ENCODE measurements around the gene NUBP2. TPM values are rescaled to one million over a fixed set of nuclear protein-coding genes. Genes with fewer than 3 reads are reported as not detected.

The NUBP2 gene
- total RNA-seq, 2 donors from 2014 or later = 61.1 to 61.5 TPM

DNA sequence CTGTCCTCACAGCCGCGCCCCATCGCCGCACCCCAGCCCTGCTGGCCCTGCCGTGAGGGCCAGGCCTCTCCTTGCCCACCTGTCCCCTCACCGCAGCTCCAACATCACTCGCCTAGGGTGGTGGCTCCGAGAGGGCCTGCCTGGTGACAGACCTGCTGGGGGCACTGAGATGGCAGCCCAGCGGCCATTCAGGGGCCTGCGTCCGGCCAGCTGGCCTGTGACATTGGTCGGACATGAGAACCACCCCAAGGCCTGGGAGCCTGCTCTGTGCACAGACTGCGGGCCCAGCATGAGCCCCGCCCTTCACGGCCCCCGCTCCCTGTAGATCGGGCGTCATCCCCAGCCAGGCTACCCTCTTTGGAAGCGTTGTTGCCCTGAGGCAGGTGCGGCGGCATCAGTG is 23.2 kb upstream of the NUBP2 start:
- no peaks in the 10 kb centered on the region for H3K9me3 ChIP-seq (ENCODE audit: control insufficient read depth, low read length)
- H3K9ac ChIP-seq (ENCODE audit: extremely low read depth, low read length, poor library complexity, severe bottlenecking) = no peak overlapping the region
- Mint-ChIP-seq H3K27ac (no peak overlapping the region), H3K36me3 (ENCODE audit: low read depth) (peaks cover 18% of the 10 kb centered on the region), H3K4me1 (no peaks in the 10 kb centered on the region), H3K9me3 (no peaks in the 10 kb centered on the region), H3K4me3 (no peak overlapping the region), H3K27me3 (ENCODE audit: insufficient read depth) (no peaks in the 10 kb centered on the region)
- H3K36me3 ChIP-seq (ENCODE audit: control insufficient read depth, insufficient read depth, low read length) = peaks cover 18% of the 10 kb centered on the region
- H3K27ac ChIP-seq (ENCODE audit: low read depth, low read length) = no peak overlapping the region
- H3K27me3 ChIP-seq (ENCODE audit: control insufficient read depth, insufficient read depth, low read length, poor library complexity, severe bottlenecking) = no peaks in the 10 kb centered on the region
- H3K4me1 ChIP-seq (ENCODE audit: control insufficient read depth, insufficient read depth, low read length) = no peaks in the 10 kb centered on the region
- WGBS, 2 experiments (ENCODE audit: insufficient coverage in 1 of 2, insufficient read length in 1 of 2) = 93 to 96% methylated on average over 13 to 21 of the region's 21 CpGs
- H3K4me3 ChIP-seq (ENCODE audit: low read length) = no peak overlapping the region
- DNase-seq = no peak
- TF ChIP-seq, protein P1, sequence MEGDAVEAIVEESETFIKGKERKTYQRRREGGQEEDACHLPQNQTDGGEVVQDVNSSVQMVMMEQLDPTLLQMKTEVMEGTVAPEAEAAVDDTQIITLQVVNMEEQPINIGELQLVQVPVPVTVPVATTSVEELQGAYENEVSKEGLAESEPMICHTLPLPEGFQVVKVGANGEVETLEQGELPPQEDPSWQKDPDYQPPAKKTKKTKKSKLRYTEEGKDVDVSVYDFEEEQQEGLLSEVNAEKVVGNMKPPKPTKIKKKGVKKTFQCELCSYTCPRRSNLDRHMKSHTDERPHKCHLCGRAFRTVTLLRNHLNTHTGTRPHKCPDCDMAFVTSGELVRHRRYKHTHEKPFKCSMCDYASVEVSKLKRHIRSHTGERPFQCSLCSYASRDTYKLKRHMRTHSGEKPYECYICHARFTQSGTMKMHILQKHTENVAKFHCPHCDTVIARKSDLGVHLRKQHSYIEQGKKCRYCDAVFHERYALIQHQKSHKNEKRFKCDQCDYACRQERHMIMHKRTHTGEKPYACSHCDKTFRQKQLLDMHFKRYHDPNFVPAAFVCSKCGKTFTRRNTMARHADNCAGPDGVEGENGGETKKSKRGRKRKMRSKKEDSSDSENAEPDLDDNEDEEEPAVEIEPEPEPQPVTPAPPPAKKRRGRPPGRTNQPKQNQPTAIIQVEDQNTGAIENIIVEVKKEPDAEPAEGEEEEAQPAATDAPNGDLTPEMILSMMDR (conservative IDR thresholded peaks at IDR 0.05) = no peak

DNA sequence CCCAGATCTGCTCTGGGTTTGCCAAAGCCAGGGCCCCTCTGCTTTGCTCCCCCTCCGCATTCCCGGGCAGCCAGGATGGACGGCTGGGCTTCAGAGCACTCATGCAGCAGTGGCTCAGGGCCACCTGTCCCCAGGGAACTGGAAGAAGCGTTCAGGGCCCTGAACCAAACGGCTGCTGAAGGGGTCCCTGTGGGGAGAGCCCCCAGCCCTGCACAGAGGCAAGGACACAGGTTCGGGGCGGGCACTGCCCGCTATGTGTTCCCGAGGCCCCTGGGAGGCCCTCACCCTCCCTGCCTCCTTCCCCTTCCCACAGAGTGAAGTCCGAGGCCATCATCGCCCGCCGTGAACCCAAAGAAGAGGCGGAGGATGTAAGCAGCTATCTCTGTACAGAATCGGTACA is 21.8 kb upstream of the NUBP2 start:
- Histone ChIP-seq H3K4me1 (ENCODE audit: control insufficient read depth, insufficient read depth, low read length) (no peaks in the 10 kb centered on the region), H3K9ac (ENCODE audit: extremely low read depth, low read length, poor library complexity, severe bottlenecking) (no peak overlapping the region), H3K4me3 (ENCODE audit: low read length) (no peak overlapping the region), H3K36me3 (ENCODE audit: control insufficient read depth, insufficient read depth, low read length) (peaks cover 18% of the 10 kb centered on the region), H3K27me3 (ENCODE audit: control insufficient read depth, insufficient read depth, low read length, poor library complexity, severe bottlenecking) (no peaks in the 10 kb centered on the region), H3K9me3 (ENCODE audit: control insufficient read depth, low read length) (no peaks in the 10 kb centered on the region), H3K27ac (ENCODE audit: low read depth, low read length) (no peak overlapping the region)
- Mint-ChIP-seq H3K27ac (no peak overlapping the region), H3K9me3 (no peaks in the 10 kb centered on the region), H3K4me1 (no peaks in the 10 kb centered on the region), H3K27me3 (ENCODE audit: insufficient read depth) (no peaks in the 10 kb centered on the region), H3K36me3 (ENCODE audit: low read depth) (peaks cover 14% of the 10 kb centered on the region), H3K4me3 (no peak overlapping the region)
- no peak for DNase-seq
- TF ChIP-seq, protein P1 (conservative IDR thresholded peaks at IDR 0.05) = no peak
- 95 to 98% methylated on average over 7 to 15 of the region's 15 CpGs for WGBS, 2 experiments (ENCODE audit: insufficient coverage in 1 of 2, insufficient read length in 1 of 2)

DNA sequence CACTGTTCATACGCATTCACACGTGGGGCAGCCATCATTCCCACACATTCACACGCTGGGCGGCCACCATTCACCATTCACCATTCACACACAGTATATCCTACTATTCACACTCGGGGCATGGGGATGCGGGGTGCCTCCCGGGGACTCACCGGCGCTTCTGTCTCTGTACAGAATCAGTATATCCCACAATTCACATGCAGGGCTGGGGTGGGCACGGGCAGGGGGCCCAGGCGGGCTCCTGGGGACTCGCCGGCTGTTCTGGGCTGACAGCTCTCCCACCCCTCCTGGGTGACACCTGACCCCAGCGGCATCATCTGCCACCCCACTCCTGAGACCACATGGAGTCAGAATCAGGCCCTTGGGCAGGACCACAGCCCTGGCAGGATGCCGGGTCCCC is 21.0 kb upstream of the NUBP2 start:
- Mint-ChIP-seq H3K27me3 (ENCODE audit: insufficient read depth) (no peaks in the 10 kb centered on the region), H3K4me3 (no peak overlapping the region), H3K36me3 (ENCODE audit: low read depth) (peaks cover 15% of the 10 kb centered on the region), H3K27ac (no peak overlapping the region), H3K9me3 (no peaks in the 10 kb centered on the region), H3K4me1 (no peaks in the 10 kb centered on the region)
- TF ChIP-seq, protein P1 (conservative IDR thresholded peaks at IDR 0.05) = no peak
- WGBS, 2 experiments (ENCODE audit: insufficient coverage in 1 of 2, insufficient read length in 1 of 2) = 95 to 97% methylated on average over 9 to 15 of the region's 15 CpGs
- H3K27ac ChIP-seq (ENCODE audit: low read depth, low read length) = no peak overlapping the region
- H3K4me3 ChIP-seq (ENCODE audit: low read length) = no peak overlapping the region
- H3K27me3 ChIP-seq (ENCODE audit: control insufficient read depth, insufficient read depth, low read length, poor library complexity, severe bottlenecking) = no peaks in the 10 kb centered on the region
- no peak overlapping the region for H3K9ac ChIP-seq (ENCODE audit: extremely low read depth, low read length, poor library complexity, severe bottlenecking)
- DNase-seq = no peak
- H3K4me1 ChIP-seq (ENCODE audit: control insufficient read depth, insufficient read depth, low read length) = no peaks in the 10 kb centered on the region
- H3K36me3 ChIP-seq (ENCODE audit: control insufficient read depth, insufficient read depth, low read length) = peaks cover 15% of the 10 kb centered on the region
- H3K9me3 ChIP-seq (ENCODE audit: control insufficient read depth, low read length) = no peaks in the 10 kb centered on the region
